Activated CD4-positive, alpha-beta T cell treated with anti-CD3 and anti-CD28 coated beads, Interleukin-2, amount 10 ng/mL, durations not matched to agents 24 days and 14 days (primary cell): ENCODE data around the gene PDIA6. TPM values are rescaled to one million over a fixed set of nuclear protein-coding genes. Genes with fewer than 3 reads are reported as not detected.

Source experiments
- DNase-seq: peaks from one replicate; pipeline ENCODE4 v3.0.0; 2022
- H3K27ac Mint-ChIP-seq: one replicate; pipeline ENCODE4 v1.8.0; 2022; ENCODE audit warnings: mild to moderate bottlenecking, mixed read lengths
- H3K27me3 Mint-ChIP-seq: one replicate; pipeline ENCODE4 v1.8.0; 2022; ENCODE audit warnings: mixed read lengths
- H3K36me3 Mint-ChIP-seq: one replicate; pipeline ENCODE4 v1.8.0; 2022; ENCODE audit warnings: low read depth, mild to moderate bottlenecking, mixed read lengths
- H3K4me1 Mint-ChIP-seq: one replicate; pipeline ENCODE4 v1.8.0; 2021; ENCODE audit warnings: mixed read lengths
- H3K4me3 Mint-ChIP-seq: one replicate; pipeline ENCODE4 v1.8.0; 2022; ENCODE audit warnings: mild to moderate bottlenecking, moderate library complexity, mixed read lengths
- H3K9me3 Mint-ChIP-seq: one replicate; pipeline ENCODE4 v1.8.0; 2021; ENCODE audit warnings: mixed read lengths
- intact Hi-C: fragments of 100-400 bp; cut with micrococcal nuclease; formaldehyde crosslinking; loops from one replicate; pipeline ENCODE4 v1.15.1; 2023
- total RNA-seq: library from RNA; stranded (reverse); gene quantifications from 2 replicates; pipeline ENCODE4 v1.2.3, GENCODE V29; 2022

Gene PDIA6, protein sequence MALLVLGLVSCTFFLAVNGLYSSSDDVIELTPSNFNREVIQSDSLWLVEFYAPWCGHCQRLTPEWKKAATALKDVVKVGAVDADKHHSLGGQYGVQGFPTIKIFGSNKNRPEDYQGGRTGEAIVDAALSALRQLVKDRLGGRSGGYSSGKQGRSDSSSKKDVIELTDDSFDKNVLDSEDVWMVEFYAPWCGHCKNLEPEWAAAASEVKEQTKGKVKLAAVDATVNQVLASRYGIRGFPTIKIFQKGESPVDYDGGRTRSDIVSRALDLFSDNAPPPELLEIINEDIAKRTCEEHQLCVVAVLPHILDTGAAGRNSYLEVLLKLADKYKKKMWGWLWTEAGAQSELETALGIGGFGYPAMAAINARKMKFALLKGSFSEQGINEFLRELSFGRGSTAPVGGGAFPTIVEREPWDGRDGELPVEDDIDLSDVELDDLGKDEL
- 183 and 187 TPM in 2 replicates for total RNA-seq

DNA sequence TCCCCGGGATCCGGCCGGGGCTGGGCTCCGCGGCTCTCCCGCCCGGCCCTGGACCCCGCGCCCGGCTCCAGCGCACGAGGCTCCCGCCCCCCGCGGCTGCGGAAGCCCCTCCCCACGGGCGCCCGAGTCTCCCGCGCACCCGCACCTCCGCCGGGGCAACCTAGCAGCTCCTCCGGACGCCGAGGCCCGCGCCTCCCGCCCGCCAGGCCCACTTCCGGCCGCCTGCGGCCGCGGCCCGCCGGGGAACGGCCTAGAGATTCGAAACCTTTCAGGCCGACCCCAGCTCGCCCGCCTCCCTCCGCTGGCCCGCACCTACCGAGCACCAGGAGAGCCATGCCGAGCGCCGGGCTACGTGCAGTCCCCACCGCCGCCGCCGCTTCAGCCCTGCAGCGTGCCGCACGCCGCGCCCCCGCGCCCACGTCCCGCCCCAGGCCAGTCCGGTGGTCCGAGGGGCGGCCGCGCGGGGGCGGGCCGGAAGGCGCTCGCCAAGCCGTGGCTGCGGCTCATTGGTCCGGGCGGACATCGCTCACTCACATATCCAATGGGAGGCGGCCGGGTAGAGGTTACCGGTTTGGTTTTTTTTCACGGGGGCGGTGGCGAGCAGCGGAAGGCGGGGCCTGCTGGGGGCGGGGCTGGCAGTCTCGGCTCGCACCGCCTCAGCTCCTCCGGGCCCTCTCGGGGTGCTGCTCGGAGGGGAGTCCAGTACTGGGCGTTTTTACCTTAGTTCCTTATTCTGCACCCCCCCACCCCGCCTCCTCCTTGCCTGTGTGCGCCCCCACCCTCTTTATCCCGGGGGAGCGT, at the start of gene PDIA6:
TSS of gene PDIA6 (minus strand) at position 424 of the 801 bp plus-strand sequence. CDS start at position 335, 89 bp downstream.
- DNase-seq = peak; percentile 99
- intact Hi-C loops = loop anchor here (1.0 to 10.0 kb wide), 4 partner anchors 122 to 1390 kb away; partner anchors contain the start of genes CPSF3, ITGB1BP1, ROCK2 and TAF1B
- peaks cover 17% of the 10 kb centered on the region for H3K27me3 Mint-ChIP-seq
- H3K27ac Mint-ChIP-seq = peak within 1 kb of the TSS; percentile 95
- H3K4me1 Mint-ChIP-seq = peaks cover 34% of the 10 kb centered on the region
- no peaks in the 10 kb centered on the region for H3K9me3 Mint-ChIP-seq
- H3K4me3 Mint-ChIP-seq = peak within 1 kb of the TSS; percentile 94
- H3K36me3 Mint-ChIP-seq = peaks cover 20% of the 10 kb centered on the region

DNA sequence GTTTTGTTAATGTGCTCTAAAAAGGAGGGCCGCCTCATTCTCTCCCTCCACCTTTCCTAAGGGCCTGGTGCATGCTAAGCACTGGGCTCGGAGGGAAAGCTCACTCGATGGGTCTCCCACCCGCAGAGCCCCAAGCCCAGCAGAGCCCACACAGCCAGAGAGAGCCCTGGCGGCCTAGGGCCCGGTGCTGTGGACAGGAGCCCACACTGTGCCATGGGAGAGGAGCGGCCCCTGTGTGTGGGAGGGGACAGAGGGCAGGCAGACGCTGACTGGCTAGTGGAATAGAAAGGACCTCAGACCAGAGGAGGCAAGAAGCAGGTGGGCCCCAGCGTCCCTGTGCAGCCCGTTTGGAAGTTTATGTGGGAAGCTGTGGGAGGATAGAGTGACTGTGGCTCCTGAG, 49.7 kb upstream of the PDIA6 start:
- intact Hi-C loops = no loop called here
- no peaks in the 10 kb centered on the region for H3K36me3 Mint-ChIP-seq

DNA sequence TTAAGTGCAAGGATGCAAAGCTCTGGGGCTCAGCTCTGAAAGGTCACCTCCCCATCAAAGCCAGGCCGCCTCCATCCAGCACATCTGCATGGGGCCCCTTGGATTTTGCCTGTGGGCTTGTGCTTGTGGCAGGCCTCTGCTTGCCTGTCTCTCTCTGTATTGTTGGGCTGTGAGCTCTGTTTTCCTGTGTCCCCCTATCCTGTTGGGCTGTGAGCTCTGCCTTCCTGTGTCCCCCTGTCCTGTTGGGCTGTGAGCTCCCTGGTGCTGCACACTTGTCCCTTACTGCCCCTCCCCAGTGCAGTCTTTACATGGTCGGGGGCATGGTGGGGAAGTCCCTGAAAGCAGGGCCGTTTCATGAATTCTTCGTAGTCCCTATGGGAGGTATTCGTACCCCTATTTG, 49.2 kb upstream of the PDIA6 start:
- no peaks in the 10 kb centered on the region for H3K36me3 Mint-ChIP-seq
- peaks cover 38% of the 10 kb centered on the region for H3K27me3 Mint-ChIP-seq
- intact Hi-C loops = no loop called here
- no peak overlapping the region for H3K4me3 Mint-ChIP-seq
- H3K9me3 Mint-ChIP-seq = no peaks in the 10 kb centered on the region
- peaks cover 10% of the 10 kb centered on the region for H3K4me1 Mint-ChIP-seq
- peak overlapping the region; percentile 21 for H3K27ac Mint-ChIP-seq
- no peak for DNase-seq

More for the DNA sequence above, 49.7 kb upstream of the PDIA6 start:
- no peak overlapping the region for H3K4me3 Mint-ChIP-seq
- no peak for DNase-seq
- peaks cover 38% of the 10 kb centered on the region for H3K27me3 Mint-ChIP-seq
- H3K27ac Mint-ChIP-seq = no peak overlapping the region
- peaks cover 10% of the 10 kb centered on the region for H3K4me1 Mint-ChIP-seq
- H3K9me3 Mint-ChIP-seq = no peaks in the 10 kb centered on the region

DNA sequence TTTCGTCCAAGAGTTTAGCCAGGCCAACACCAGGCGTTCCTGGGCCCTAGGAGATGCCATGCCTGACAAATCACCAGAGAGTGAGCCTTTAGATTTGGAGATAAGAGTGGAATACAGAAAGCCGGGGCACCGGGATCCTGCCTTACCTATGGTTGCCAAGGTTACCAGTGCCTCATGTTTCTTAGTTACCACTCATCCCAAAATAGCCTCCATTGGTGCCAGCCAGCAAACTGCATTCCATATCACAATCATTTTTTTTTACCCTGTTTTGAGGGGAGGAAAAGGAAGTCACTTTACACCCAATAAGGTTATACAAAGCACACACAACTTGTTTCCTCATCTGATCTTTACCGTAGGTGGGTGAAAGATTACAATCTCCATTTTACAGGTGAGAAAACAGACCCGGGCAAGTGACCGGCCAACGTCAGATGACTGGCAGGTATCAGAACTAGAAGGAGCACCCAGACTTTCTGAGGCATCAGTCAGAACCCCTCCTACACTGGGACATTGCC, 48.3 kb upstream of the PDIA6 start:
- Mint-ChIP-seq H3K9me3 (no peaks in the 10 kb centered on the region), H3K36me3 (no peaks in the 10 kb centered on the region), H3K27ac (no peak overlapping the region), H3K4me3 (no peak overlapping the region), H3K27me3 (peaks cover 33% of the 10 kb centered on the region), H3K4me1 (peaks cover 10% of the 10 kb centered on the region)
- intact Hi-C loops = no loop called here
- DNase-seq = no peak

GRCh38 chr2:10860081-10860813, 47.7 kb upstream of the PDIA6 start:
- peaks cover 10% of the 10 kb centered on the region for H3K4me1 Mint-ChIP-seq
- intact Hi-C loops = no loop called here
- H3K4me3 Mint-ChIP-seq = no peak overlapping the region
- no peaks in the 10 kb centered on the region for H3K36me3 Mint-ChIP-seq
- H3K9me3 Mint-ChIP-seq = no peaks in the 10 kb centered on the region
- H3K27me3 Mint-ChIP-seq = peaks cover 29% of the 10 kb centered on the region
- DNase-seq = no peak
- no peak overlapping the region for H3K27ac Mint-ChIP-seq

- intact Hi-C loops = no loop called here
- no peak overlapping the region for H3K27ac Mint-ChIP-seq
- no peaks in the 10 kb centered on the region for H3K36me3 Mint-ChIP-seq
- peaks cover 28% of the 10 kb centered on the region for H3K27me3 Mint-ChIP-seq
- DNase-seq = no peak
- H3K4me3 Mint-ChIP-seq = no peak overlapping the region
- no peaks in the 10 kb centered on the region for H3K9me3 Mint-ChIP-seq
- H3K4me1 Mint-ChIP-seq = peaks cover 5% of the 10 kb centered on the region
Measured at GRCh38 chr2:10859278-10859677, 46.7 kb upstream of the PDIA6 start.

DNA sequence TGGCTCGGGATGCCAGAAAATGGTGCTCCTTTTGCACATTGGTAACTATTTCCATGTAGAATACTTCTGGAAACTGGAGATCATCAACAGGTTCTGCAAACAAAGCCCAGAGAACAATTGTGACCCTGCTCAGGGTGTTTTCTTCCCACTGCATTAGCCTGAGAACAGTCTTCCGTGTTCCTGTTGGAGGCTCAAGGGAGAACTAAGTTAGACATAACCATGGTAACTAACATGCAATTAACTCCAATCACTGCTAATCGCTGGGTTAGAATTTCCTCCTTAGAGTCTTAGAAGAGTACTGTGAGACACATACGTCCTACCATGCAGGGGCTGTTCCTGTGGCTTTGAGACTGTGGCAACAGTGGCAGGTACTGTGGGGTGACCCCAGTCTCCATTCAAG, 36.0 kb upstream of the PDIA6 start:
- H3K27me3 Mint-ChIP-seq = peaks cover 6% of the 10 kb centered on the region
- no peak overlapping the region for H3K27ac Mint-ChIP-seq
- H3K4me1 Mint-ChIP-seq = no peaks in the 10 kb centered on the region
- H3K36me3 Mint-ChIP-seq = no peaks in the 10 kb centered on the region
- no peaks in the 10 kb centered on the region for H3K9me3 Mint-ChIP-seq
- DNase-seq = no peak
- H3K4me3 Mint-ChIP-seq = no peak overlapping the region
- intact Hi-C loops = no loop called here

- no peak for DNase-seq
- no peaks in the 10 kb centered on the region for H3K4me1 Mint-ChIP-seq
Measured at GRCh38 chr2:10847008-10847407, 34.4 kb upstream of the PDIA6 start.

GRCh38 chr2:10846110-10846861, 33.7 kb upstream of the PDIA6 start:
- no peaks in the 10 kb centered on the region for H3K36me3 Mint-ChIP-seq
- peaks cover 7% of the 10 kb centered on the region for H3K9me3 Mint-ChIP-seq
- intact Hi-C loops = no loop called here
- H3K27me3 Mint-ChIP-seq = no peaks in the 10 kb centered on the region
- H3K4me3 Mint-ChIP-seq = no peak overlapping the region
- DNase-seq = no peak
- no peaks in the 10 kb centered on the region for H3K4me1 Mint-ChIP-seq
- H3K27ac Mint-ChIP-seq = no peak overlapping the region

More at GRCh38 chr2:10847008-10847407, 34.4 kb upstream of the PDIA6 start:
- H3K27me3 Mint-ChIP-seq = peaks cover 2% of the 10 kb centered on the region
- no peaks in the 10 kb centered on the region for H3K36me3 Mint-ChIP-seq
- no peak overlapping the region for H3K27ac Mint-ChIP-seq
- intact Hi-C loops = no loop called here
- no peak overlapping the region for H3K4me3 Mint-ChIP-seq
- peaks cover 5% of the 10 kb centered on the region for H3K9me3 Mint-ChIP-seq

DNA sequence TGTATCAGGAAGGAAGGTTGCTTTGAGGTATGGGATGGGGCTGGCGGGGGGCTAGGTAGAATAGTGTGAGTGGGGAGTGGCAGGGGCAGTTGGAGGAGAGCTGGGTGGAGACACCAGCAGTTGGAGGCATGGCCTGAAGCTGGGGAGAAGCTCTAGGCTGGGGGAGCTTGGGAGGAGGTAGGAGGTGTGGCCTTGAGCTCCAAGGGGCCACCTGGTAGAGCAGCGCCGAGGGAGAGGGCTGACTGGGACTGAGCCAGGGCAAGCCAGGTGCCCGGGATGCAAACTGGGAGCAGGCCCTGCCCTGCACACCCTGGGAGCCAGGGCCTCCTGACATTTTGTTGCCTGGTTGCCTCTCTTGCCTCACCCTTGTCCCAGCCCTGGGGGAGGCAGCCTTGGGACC, 33.1 kb upstream of the PDIA6 start:
- intact Hi-C loops = no loop called here
- no peak for DNase-seq
- no peaks in the 10 kb centered on the region for H3K27me3 Mint-ChIP-seq
- peaks cover 10% of the 10 kb centered on the region for H3K9me3 Mint-ChIP-seq
- no peak overlapping the region for H3K27ac Mint-ChIP-seq
- peaks cover 1% of the 10 kb centered on the region for H3K36me3 Mint-ChIP-seq
- H3K4me1 Mint-ChIP-seq = no peaks in the 10 kb centered on the region
- H3K4me3 Mint-ChIP-seq = no peak overlapping the region

- Mint-ChIP-seq H3K36me3 (peaks cover 1% of the 10 kb centered on the region), H3K27me3 (no peaks in the 10 kb centered on the region), H3K4me3 (no peak overlapping the region), H3K9me3 (peaks cover 17% of the 10 kb centered on the region), H3K4me1 (no peaks in the 10 kb centered on the region), H3K27ac (no peak overlapping the region)
- intact Hi-C loops = no loop called here
- DNase-seq = no peak
Measured at GRCh38 chr2:10844097-10844496, 31.5 kb upstream of the PDIA6 start.

DNA sequence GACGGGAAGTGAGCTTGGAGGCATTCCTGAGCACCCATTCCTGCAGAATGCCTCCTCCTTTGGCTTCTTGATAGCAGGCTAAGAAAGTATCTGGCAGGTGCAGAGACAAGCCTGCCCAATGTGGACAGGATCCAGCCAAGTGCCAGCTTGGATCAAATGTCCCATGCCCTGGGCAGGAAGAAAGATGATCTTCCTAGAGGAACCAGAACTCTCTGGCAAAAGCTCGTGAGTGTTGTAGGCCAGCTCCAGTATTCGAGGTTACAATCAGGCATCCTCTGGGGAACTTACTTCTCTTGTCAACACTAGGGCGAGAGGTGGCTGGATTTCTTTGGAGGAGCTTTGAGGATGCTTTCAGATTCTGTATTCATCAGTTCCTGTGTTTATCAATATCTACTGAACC, 29.9 kb upstream of the PDIA6 start:
- intact Hi-C loops = no loop called here
- Mint-ChIP-seq H3K27me3 (peaks cover 2% of the 10 kb centered on the region), H3K4me3 (no peak overlapping the region), H3K36me3 (peaks cover 1% of the 10 kb centered on the region), H3K4me1 (no peaks in the 10 kb centered on the region), H3K9me3 (peaks cover 17% of the 10 kb centered on the region), H3K27ac (no peak overlapping the region)
- DNase-seq = no peak
